ENCODE results near the gene HS3ST4. TPM values are rescaled to one million over a fixed set of nuclear protein-coding genes. Genes with fewer than 3 reads are reported as not detected.

Gene HS3ST4
- total and polyA plus RNA-seq, 8 donors, result 0.58 to 1.7 (median 0.81) TPM; not detected in 3

DNA sequence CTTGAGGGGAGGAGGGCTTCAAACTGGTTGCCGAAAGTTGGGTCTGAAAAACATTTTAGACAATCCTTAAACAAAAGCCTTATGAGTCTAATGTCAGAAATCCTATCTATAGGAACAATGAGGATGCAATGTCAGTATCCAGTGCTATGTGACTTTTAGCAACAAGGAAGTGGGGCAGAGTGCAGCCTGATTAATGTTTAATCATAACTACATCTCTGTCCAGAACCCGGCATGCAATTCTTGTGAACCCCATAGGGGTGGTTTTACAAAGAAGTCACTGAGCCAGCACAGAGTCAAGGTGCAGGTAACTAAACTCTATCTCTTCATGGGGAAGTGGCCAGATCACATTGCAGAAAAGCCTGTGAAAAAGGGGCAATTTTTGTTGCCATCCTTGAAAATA, 267.5 kb downstream of the HS3ST4 start:
- 60 to 83% (median 64%) methylated on average over 2 of the region's 2 CpGs for WGBS, 5 donors
- TF ChIP-seq, protein P1, sequence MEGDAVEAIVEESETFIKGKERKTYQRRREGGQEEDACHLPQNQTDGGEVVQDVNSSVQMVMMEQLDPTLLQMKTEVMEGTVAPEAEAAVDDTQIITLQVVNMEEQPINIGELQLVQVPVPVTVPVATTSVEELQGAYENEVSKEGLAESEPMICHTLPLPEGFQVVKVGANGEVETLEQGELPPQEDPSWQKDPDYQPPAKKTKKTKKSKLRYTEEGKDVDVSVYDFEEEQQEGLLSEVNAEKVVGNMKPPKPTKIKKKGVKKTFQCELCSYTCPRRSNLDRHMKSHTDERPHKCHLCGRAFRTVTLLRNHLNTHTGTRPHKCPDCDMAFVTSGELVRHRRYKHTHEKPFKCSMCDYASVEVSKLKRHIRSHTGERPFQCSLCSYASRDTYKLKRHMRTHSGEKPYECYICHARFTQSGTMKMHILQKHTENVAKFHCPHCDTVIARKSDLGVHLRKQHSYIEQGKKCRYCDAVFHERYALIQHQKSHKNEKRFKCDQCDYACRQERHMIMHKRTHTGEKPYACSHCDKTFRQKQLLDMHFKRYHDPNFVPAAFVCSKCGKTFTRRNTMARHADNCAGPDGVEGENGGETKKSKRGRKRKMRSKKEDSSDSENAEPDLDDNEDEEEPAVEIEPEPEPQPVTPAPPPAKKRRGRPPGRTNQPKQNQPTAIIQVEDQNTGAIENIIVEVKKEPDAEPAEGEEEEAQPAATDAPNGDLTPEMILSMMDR (IDR thresholded peaks at IDR 0.05), result no peak
- no peak overlapping the region for H3K27ac ChIP-seq
- no peaks in the 10 kb centered on the region for H3K27me3 ChIP-seq
- no peaks in the 10 kb centered on the region for H3K36me3 ChIP-seq
- no peaks in the 10 kb centered on the region for H3K4me1 ChIP-seq
- intact Hi-C loops (cut with DNase I; ENCODE audit: low total_unique reads), result no loop called here
- H3K9me3 ChIP-seq, result no peaks in the 10 kb centered on the region
- no peak overlapping the region for H3K4me3 ChIP-seq
- DNase-seq, result no peak

- Histone ChIP-seq H3K36me3 (no peaks in the 10 kb centered on the region), H3K4me3 (no peak overlapping the region), H3K27me3 (no peaks in the 10 kb centered on the region), H3K9me3 (no peaks in the 10 kb centered on the region), H3K4me1 (no peaks in the 10 kb centered on the region), H3K27ac (no peak overlapping the region)
- no peak for DNase-seq
- intact Hi-C loops (cut with DNase I; ENCODE audit: low total_unique reads), result no loop called here
- TF ChIP-seq EP300 (IDR thresholded peaks at IDR 0.05) (no peak), POLR2AphosphoS5 (IDR thresholded peaks at IDR 0.05) (no peak), POLR2A (IDR thresholded peaks at IDR 0.05) (no peak)
- TF ChIP-seq, protein P1 (IDR thresholded peaks at IDR 0.05), result no peak
- WGBS, 5 donors, result 45 to 77% (median 64%) methylated on average over 1 of the region's 1 CpG
Measured at GRCh38 chr16:25966172-25967097, 274.7 kb downstream of the HS3ST4 start.

- no peak for TF ChIP-seq POLR2A (IDR thresholded peaks at IDR 0.05)
- TF ChIP-seq POLR2AphosphoS5 (IDR thresholded peaks at IDR 0.05), result no peak
- no peak for TF ChIP-seq EP300 (IDR thresholded peaks at IDR 0.05)
- TF ChIP-seq, protein P1 (IDR thresholded peaks at IDR 0.05), result no peak
Measured at GRCh38 chr16:25977121-25977520, 285.4 kb downstream of the HS3ST4 start.

DNA sequence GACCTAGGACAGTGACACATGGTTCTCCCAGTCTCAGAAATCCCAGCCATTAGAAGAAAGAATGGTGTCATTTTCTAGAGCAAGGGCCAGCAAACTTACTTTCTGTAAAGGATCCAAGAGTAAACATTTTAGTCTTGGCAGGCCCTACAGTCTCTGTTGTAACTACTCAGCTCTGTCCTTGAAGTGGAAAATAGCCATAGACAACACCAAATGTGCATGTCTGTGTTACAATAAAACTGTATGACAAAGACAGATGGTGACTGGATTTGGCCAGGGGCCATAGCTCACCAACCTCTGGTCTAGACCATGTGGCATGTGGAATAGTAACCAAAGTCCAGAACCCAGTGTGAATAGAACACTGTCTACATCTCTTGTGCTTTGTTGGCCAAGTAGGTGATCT, 286.5 kb downstream of the HS3ST4 start:
- Histone ChIP-seq H3K27ac (no peak overlapping the region), H3K36me3 (no peaks in the 10 kb centered on the region), H3K9me3 (no peaks in the 10 kb centered on the region), H3K27me3 (no peaks in the 10 kb centered on the region), H3K4me1 (no peaks in the 10 kb centered on the region), H3K4me3 (no peak overlapping the region)
- DNase-seq, result peak; percentile 7 to 39
- intact Hi-C loops (cut with DNase I; ENCODE audit: low total_unique reads), result no loop called here
- TF ChIP-seq POLR2AphosphoS5 (IDR thresholded peaks at IDR 0.05) (no peak), POLR2A (IDR thresholded peaks at IDR 0.05) (no peak), EP300 (IDR thresholded peaks at IDR 0.05) (no peak)
- TF ChIP-seq, protein P1 (IDR thresholded peaks at IDR 0.05), result no peak

More at GRCh38 chr16:25977121-25977520, 285.4 kb downstream of the HS3ST4 start:
- DNase-seq, result no peak
- H3K27me3 ChIP-seq, result no peaks in the 10 kb centered on the region
- H3K4me1 ChIP-seq, result no peaks in the 10 kb centered on the region
- no peak overlapping the region for H3K4me3 ChIP-seq
- H3K36me3 ChIP-seq, result no peaks in the 10 kb centered on the region
- H3K9me3 ChIP-seq, result peaks cover 0 to 3% (median 0%) of the 10 kb centered on the region in 4 donors
- intact Hi-C loops (cut with DNase I; ENCODE audit: low total_unique reads), result no loop called here
- H3K27ac ChIP-seq, result no peak overlapping the region
- WGBS, 5 donors, result 80 to 86% (median 83%) methylated on average over 4 of the region's 4 CpGs

Data from stomach (tissue), 9 donors.